ENCODE data around the gene ADGRA3. TPM values are rescaled to one million over a fixed set of nuclear protein-coding genes. Genes with fewer than 3 reads are reported as not detected.

Gene ADGRA3
- total and polyA plus RNA-seq, 2 donors (not counting 3 experiments of a cell fraction or from before 2014, with no cell fraction given) = 17.2 to 36.2 TPM

GRCh38 chr4:22556495-22556894, 40.6 kb upstream of the ADGRA3 start:
- no peak for TF ChIP-seq MYC (IDR thresholded peaks at IDR 0.05; ENCODE audit: low read depth, low read length)
- TF ChIP-seq POLR2AphosphoS5 (IDR thresholded peaks at IDR 0.05; ENCODE audit: insufficient read depth, low read depth, low read length) = no peak
- TF ChIP-seq POLR2A (IDR thresholded peaks at IDR 0.05; ENCODE audit: low read depth, low read length) = no peak
- no peak for TF ChIP-seq EZH2 (IDR thresholded peaks at IDR 0.05; ENCODE audit: borderline replicate concordance, low read depth, low read length, severe bottlenecking)
- no peak for TF ChIP-seq MAX (IDR thresholded peaks at IDR 0.05; ENCODE audit: insufficient read depth, insufficient read length)
- TF ChIP-seq FOS (IDR thresholded peaks at IDR 0.05; ENCODE audit: borderline replicate concordance, insufficient read depth, low read length) = no peak
- no peak for TF ChIP-seq CTCF (IDR thresholded peaks at IDR 0.05; ENCODE audit: extremely low read depth in 1 of 2, insufficient read depth in 1 of 2, low read depth in 1 of 2, low read length in 2 of 2)
- TF ChIP-seq GATA2 (IDR thresholded peaks at IDR 0.05; ENCODE audit: insufficient read depth, insufficient read length, low read depth, low read length) = no peak
- Histone ChIP-seq H4K20me1 (replicated peaks; ENCODE audit: control insufficient read depth, extremely low read depth, insufficient read depth, low read length) (no peaks in the 10 kb centered on the region), H2AFZ (ENCODE audit: low read depth, low read length) (no peak overlapping the region), H3K4me3 (replicated peaks in 1 of 3; ENCODE audit: insufficient read depth in 1 of 3, low read depth in 1 of 3, low read length in 3 of 3) (no peak overlapping the region), H3K79me2 (ENCODE audit: control insufficient read depth, insufficient read depth, low read length) (no peaks in the 10 kb centered on the region), H3K36me3 (ENCODE audit: control insufficient read depth in 2 of 2, extremely low read depth in 1 of 2, insufficient read depth in 2 of 2, low read length in 2 of 2) (no peaks in the 10 kb centered on the region), H3K4me1 (ENCODE audit: control insufficient read depth, extremely low read depth, insufficient read depth, low read length) (no peaks in the 10 kb centered on the region), H3K27ac (ENCODE audit: insufficient read depth, low read depth, low read length) (no peak overlapping the region), H3K9ac (replicated peaks; ENCODE audit: extremely low read depth, insufficient read depth, low read length) (no peak overlapping the region), H3K27me3 (ENCODE audit: control insufficient read depth in 2 of 2, insufficient read depth in 2 of 2, low read length in 2 of 2) (no peaks in the 10 kb centered on the region), H3K9me1 (replicated peaks; ENCODE audit: control insufficient read depth, extremely low read depth, insufficient read depth, low read length) (no peaks in the 10 kb centered on the region), H3K4me2 (ENCODE audit: insufficient read depth, low read length) (no peak overlapping the region), H3K9me3 (replicated peaks; ENCODE audit: control insufficient read depth, insufficient read depth, low read length) (no peaks in the 10 kb centered on the region)
- POLR2A ChIA-PET = no interaction called here
- DNase-seq (ENCODE audit: low read depth, low spot score) = no peak
- intact Hi-C loops (cut with micrococcal nuclease) = no loop called here
- no peak for FAIRE-seq
- CTCF ChIA-PET = no interaction called here
- BruUV-seq (replicated peaks) = no TSS peak
- dilution Hi-C loops (cut with MboI; ENCODE audit: extremely low pct_ligation_motif_present, low sequenced_read_pairs) = no loop called here

All from endothelial cell of umbilical vein (primary cell).